IMR-90 (cell line): ENCODE data around the gene TAF1B. TPM values are rescaled to one million over a fixed set of nuclear protein-coding genes. Genes with fewer than 3 reads are reported as not detected.

Experiments
- ATAC-seq: fragments of 200-7000 bp; cut with Tn5 transposase; 2 replicates; pipeline ENCODE4 v1.9.1; 2020; ENCODE audit warnings: low read depth, mild to moderate bottlenecking, moderate library complexity
- BruUV-seq: library from RNA; stranded (reverse); fragments of 400-500 nt; replicated peaks from 2 replicates; lab custom pipeline; 2021; lab: Mats Ljungman, UMichigan
- CTCF ChIA-PET: fragments of 300-600 bp; formaldehyde crosslinking; extraction: SDS; loops from one replicate; lab custom pipeline; 2021; ENCODE audit warnings: antibody characterized with exemption; lab: Yijun Ruan, JAX
- POLR2A ChIA-PET: fragments of 300-600 bp; sonication (Branson Sonifier 250); formaldehyde crosslinking; loops from one replicate; lab custom pipeline; 2022; ENCODE audit warnings: antibody characterized with exemption; ENCODE audit not compliant: unreplicated experiment; lab: Charles Lee
- DNase-seq: peaks from one replicate; pipeline ENCODE4 v3.0.0; 2013
- H2AFZ ChIP-seq: replicated peaks from 2 replicates; pipeline ENCODE3; 2013; ENCODE audit warnings: low read length, mild to moderate bottlenecking; ENCODE audit not compliant: poor library complexity
- H2AK5ac ChIP-seq: 2 replicates; pipeline ENCODE4 v1.6.1; 2013; ENCODE audit warnings: low read depth, low read length, inconsistent platforms
- H2AK9ac ChIP-seq: replicated peaks from 2 replicates; pipeline ENCODE3; 2013; ENCODE audit warnings: mild to moderate bottlenecking, low read depth, low read length, moderate library complexity; ENCODE audit not compliant: poor library complexity
- H2BK120ac ChIP-seq: 2 replicates; pipeline ENCODE4 v1.6.1; 2013; ENCODE audit warnings: low read depth, low read length, inconsistent platforms
- H2BK15ac ChIP-seq: 3 replicates; pipeline ENCODE4 v1.6.1; 2013; ENCODE audit warnings: low read depth, low read length, inconsistent platforms
- H2BK20ac ChIP-seq: 2 replicates; pipeline ENCODE4 v1.6.1; 2013; ENCODE audit warnings: low read depth, mild to moderate bottlenecking, inconsistent platforms, low read length, moderate library complexity
- H2BK5ac ChIP-seq: 2 replicates; pipeline ENCODE4 v1.6.1; 2013; ENCODE audit warnings: mild to moderate bottlenecking, low read depth, low read length, inconsistent platforms; ENCODE audit not compliant: poor library complexity, severe bottlenecking
- H3K14ac ChIP-seq: replicated peaks from 2 replicates; pipeline ENCODE4 v1.6.1; 2013; ENCODE audit warnings: low read depth, low read length, inconsistent platforms
- H3K18ac ChIP-seq: 2 replicates; pipeline ENCODE4 v1.6.1; 2013; ENCODE audit warnings: low read depth, low read length, control low read depth
- H3K23ac ChIP-seq: 2 replicates; pipeline ENCODE4 v1.6.1; 2013; ENCODE audit warnings: low read depth, low read length, inconsistent platforms
- H3K27ac ChIP-seq: 2 replicates; pipeline ENCODE4 v1.5.1; 2013; ENCODE audit warnings: mild to moderate bottlenecking, control low read depth, low read length; ENCODE audit not compliant: insufficient read depth
- H3K27me3 ChIP-seq: 2 replicates; pipeline ENCODE4 v1.6.1; 2013; ENCODE audit warnings: low read length; ENCODE audit not compliant: control insufficient read depth, insufficient read depth
- H3K36me3 ChIP-seq: 2 replicates; pipeline ENCODE4 v1.6.1; 2013; ENCODE audit warnings: low read length, mixed read lengths; ENCODE audit not compliant: control insufficient read depth, insufficient read depth
- H3K4ac ChIP-seq: 2 replicates; pipeline ENCODE4 v1.6.1; 2013; ENCODE audit warnings: low read depth, low read length, inconsistent platforms
- H3K4me1 ChIP-seq: 2 replicates; pipeline ENCODE4 v1.6.1; 2013; ENCODE audit warnings: low read length, mixed read lengths; ENCODE audit not compliant: control insufficient read depth, insufficient read depth
- H3K4me2 ChIP-seq: 2 replicates; pipeline ENCODE4 v1.6.1; 2013; ENCODE audit warnings: low read depth, mild to moderate bottlenecking, control low read depth, low read length, moderate library complexity
- H3K4me3 ChIP-seq: 2 replicates; pipeline ENCODE4 v1.5.1; 2013; ENCODE audit warnings: low read depth, mild to moderate bottlenecking, control low read depth, low read length, moderate library complexity; ENCODE audit not compliant: insufficient read depth
- H3K56ac ChIP-seq: 2 replicates; pipeline ENCODE4 v1.6.1; 2013; ENCODE audit warnings: low read length, inconsistent platforms; ENCODE audit not compliant: insufficient read depth; ENCODE audit errors: extremely low read depth
- H3K79me1 ChIP-seq, 2 experiments: 2 replicates each; pipeline ENCODE4 v1.6.1; 2013; ENCODE audit warnings: low read length in 2 of 2, inconsistent platforms in 1 of 2, low read depth in 1 of 2
- H3K9ac ChIP-seq: 2 replicates; pipeline ENCODE4 v1.6.1; 2013; ENCODE audit warnings: low read depth, low read length, control low read depth
- H3K9me1 ChIP-seq: 2 replicates; pipeline ENCODE4 v1.6.1; 2013; ENCODE audit warnings: low read length, inconsistent platforms; ENCODE audit not compliant: insufficient read depth
- H3K9me3 ChIP-seq: 2 replicates; pipeline ENCODE4 v1.6.1; 2013; ENCODE audit warnings: low read length; ENCODE audit not compliant: control insufficient read depth, insufficient read depth
- H4K20me1 ChIP-seq: 2 replicates; pipeline ENCODE4 v1.6.1; 2013; ENCODE audit warnings: low read length, inconsistent platforms; ENCODE audit not compliant: insufficient read depth
- H4K5ac ChIP-seq: 2 replicates; pipeline ENCODE4 v1.6.1; 2013; ENCODE audit warnings: mild to moderate bottlenecking, low read depth, low read length, control low read depth
- H4K8ac ChIP-seq, 2 experiments: 2 replicates each; pipeline ENCODE4 v1.6.1; 2013; ENCODE audit warnings: low read depth in 2 of 2, low read length in 2 of 2, control low read depth in 1 of 2, inconsistent platforms in 1 of 2
- H4K91ac ChIP-seq: 2 replicates; pipeline ENCODE4 v1.6.1; 2013; ENCODE audit warnings: low read depth, low read length, inconsistent platforms; ENCODE audit not compliant: insufficient read depth
- RFX5 ChIP-seq: IDR thresholded peaks from 2 replicates; pipeline ENCODE4 v1.8.0; 2012; ENCODE audit warnings: low read depth, mild to moderate bottlenecking, low read length, moderate library complexity
- SMC3 ChIP-seq: fragments of 150-350 bp; IDR thresholded peaks from 2 replicates; pipeline ENCODE4 v1.6.1; 2016; ENCODE audit warnings: low read depth, mild to moderate bottlenecking, antibody characterized with exemption, low read length, moderate library complexity
- WGBS, 2 experiments: methylation state at CpG; one replicate each; pipeline versions ENCODE4 v1.1.5 to v1.1.7; 2013; ENCODE audit warnings: missing lambda C conversion rate in 2 of 2; ENCODE audit not compliant: insufficient read length in 1 of 2; ENCODE audit errors: extremely low coverage in 2 of 2; 5-methylcytosine and 5-hydroxymethylcytosine counted together
- dilution Hi-C: fragments of 300-500 bp; cut with HindIII; formaldehyde crosslinking; loops from one replicate; pipeline ENCODE4 v1.14.3; 2018; ENCODE audit warnings: low sequenced_read_pairs; ENCODE audit not compliant: unreplicated experiment
- in situ Hi-C: fragments of 300-500 bp; cut with MboI; formaldehyde crosslinking; loops from 3 replicates; pipeline ENCODE4 v1.14.3; 2019; ENCODE audit warnings: low sequenced_read_pairs, inconsistent platforms, mixed read lengths
- intact Hi-C: fragments of 100-400 bp; cut with micrococcal nuclease; formaldehyde crosslinking; loops from 2 replicates; pipeline ENCODE4 v1.10.0; 2022
- polyA plus RNA-seq, 3 experiments: library from polyadenylated mRNA; depleted of rRNA; stranded (reverse); fragments of >200 nt; gene quantifications; 2 replicates each; pipeline ENCODE4 v1.2.3, GENCODE V29; 2012; ENCODE audit warnings: low replicate concordance in 1 of 3
- total RNA-seq: library from RNA; depleted of rRNA; stranded (reverse); fragments of >200 nt; gene quantifications from 2 replicates; pipeline ENCODE4 v1.2.3, GENCODE V29; 2012

The TAF1B gene
- total and polyA plus RNA-seq, 2 of the 4 experiments (the other 2 are of a cell fraction): 8.4 to 19.9 TPM

- Histone ChIP-seq H3K9me1 (no peaks in the 10 kb centered on the region), H3K27me3 (peaks cover 3% of the 10 kb centered on the region), H2AK9ac (no peak overlapping the region), H3K4ac (no peak overlapping the region), H2BK20ac (no peak overlapping the region), H3K14ac (no peak overlapping the region; the same call in 1 of the 2 replicates), H3K79me1 (no peaks in the 10 kb centered on the region), H3K4me2 (no peak overlapping the region), H3K4me3 (no peak overlapping the region), H2BK120ac (no peak overlapping the region), H4K8ac (no peak overlapping the region), H3K27ac (no peak overlapping the region), H3K9me3 (no peaks in the 10 kb centered on the region), H4K20me1 (no peaks in the 10 kb centered on the region), H2BK5ac (no peak overlapping the region), H3K9ac (no peak overlapping the region), H3K23ac (no peak overlapping the region), H3K36me3 (no peaks in the 10 kb centered on the region), H3K56ac (no peak overlapping the region), H4K91ac (no peak overlapping the region), H4K5ac (no peak overlapping the region), H2AFZ (peak overlapping the region; percentile 26), H3K18ac (no peak overlapping the region), H2AK5ac (no peak overlapping the region), H3K4me1 (peaks cover 3% of the 10 kb centered on the region; the same call in 1 of the 2 replicates), H2BK15ac (no peak overlapping the region)
- intact Hi-C loops: no loop called here
- ATAC-seq (no peak), DNase-seq (no peak)
- dilution Hi-C loops: no loop called here
- TF ChIP-seq RFX5 (no peak), SMC3 (no peak)
- no TSS peak for BruUV-seq
- ChIA-PET CTCF (interaction anchor here (1.8 kb wide), 1 partner anchor 233 kb away, joined by 9 read pairs; no protein-coding TSS in a partner anchor), POLR2A (no interaction called here)
- WGBS, 2 experiments: 89% methylated on average over 9 of the region's 17 CpGs; no CpG with 5 or more reads in 1 of the 2 experiments
- in situ Hi-C loops: loop anchor here (25.0 kb wide), 1 partner anchor 846 kb away; no protein-coding TSS in a partner anchor
These were observed 27.4 kb upstream of the TAF1B start for GRCh38 chr2:9815844-9816279.
